Thymus (tissue), 11 donors: ENCODE measurements around the gene PTRH1. TPM values are rescaled to one million over a fixed set of nuclear protein-coding genes. Genes with fewer than 3 reads are reported as not detected.

Source experiments
- DNase-seq, 9 donors: peaks; one replicate each; pipeline ENCODE4 v3.0.0-alpha.2; 2013; ENCODE audit warnings: low spot score in 9 of 9, low read depth in 6 of 9, missing footprints in 1 of 9
- H3K27ac ChIP-seq, 2 donors: one replicate each; pipeline ENCODE4 v1.5.1; 2013; ENCODE audit warnings: control low read depth in 1 of 2, low read depth in 1 of 2, low read length in 1 of 2, mild to moderate bottlenecking in 1 of 2, moderate library complexity in 1 of 2
- H3K27me3 ChIP-seq, 2 donors: one replicate each; pipeline ENCODE4 v1.5.1; 2013; ENCODE audit warnings: low read length in 1 of 2; ENCODE audit not compliant: control insufficient read depth in 2 of 2, insufficient read depth in 1 of 2
- H3K36me3 ChIP-seq, 2 donors: one replicate each; pipeline ENCODE4 v1.5.1; 2013; ENCODE audit warnings: low read length in 1 of 2, mild to moderate bottlenecking in 1 of 2, moderate library complexity in 1 of 2; ENCODE audit not compliant: control insufficient read depth in 2 of 2, insufficient read depth in 2 of 2
- H3K4me1 ChIP-seq, 2 donors: one replicate each; pipeline ENCODE4 v1.5.1; 2013; ENCODE audit warnings: low read length in 2 of 2; ENCODE audit not compliant: control insufficient read depth in 2 of 2, insufficient read depth in 2 of 2
- H3K4me3 ChIP-seq, 2 donors: one replicate each; pipeline ENCODE4 v1.5.1; 2013; ENCODE audit warnings: low read length in 2 of 2, control low read depth in 1 of 2, mild to moderate bottlenecking in 1 of 2
- H3K9me3 ChIP-seq, 2 donors: one replicate each; pipeline ENCODE4 v1.5.1; 2013; ENCODE audit warnings: low read length in 1 of 2, mild to moderate bottlenecking in 1 of 2; ENCODE audit not compliant: control insufficient read depth in 2 of 2, insufficient read depth in 1 of 2
- WGBS: extraction: QIAGEN DNeasy Blood & Tissue Kit; methylation state at CpG from one replicate; pipeline ENCODE4 v1.1.7; 2013; 5-methylcytosine and 5-hydroxymethylcytosine counted together
- polyA plus RNA-seq: library from polyadenylated mRNA; stranded (reverse); fragments of 200-250 nt; gene quantifications from one replicate; pipeline ENCODE4 v1.2.3, GENCODE V29; 2013
- total RNA-seq: library from RNA; stranded (reverse); fragments of 120-200 nt; gene quantifications from one replicate; pipeline ENCODE4 v1.2.4, GENCODE V29; 2013
- donor health status: healthy.

PTRH1 gene
- total and polyA plus RNA-seq, 2 donors: 12.2 to 16.3 TPM

DNA sequence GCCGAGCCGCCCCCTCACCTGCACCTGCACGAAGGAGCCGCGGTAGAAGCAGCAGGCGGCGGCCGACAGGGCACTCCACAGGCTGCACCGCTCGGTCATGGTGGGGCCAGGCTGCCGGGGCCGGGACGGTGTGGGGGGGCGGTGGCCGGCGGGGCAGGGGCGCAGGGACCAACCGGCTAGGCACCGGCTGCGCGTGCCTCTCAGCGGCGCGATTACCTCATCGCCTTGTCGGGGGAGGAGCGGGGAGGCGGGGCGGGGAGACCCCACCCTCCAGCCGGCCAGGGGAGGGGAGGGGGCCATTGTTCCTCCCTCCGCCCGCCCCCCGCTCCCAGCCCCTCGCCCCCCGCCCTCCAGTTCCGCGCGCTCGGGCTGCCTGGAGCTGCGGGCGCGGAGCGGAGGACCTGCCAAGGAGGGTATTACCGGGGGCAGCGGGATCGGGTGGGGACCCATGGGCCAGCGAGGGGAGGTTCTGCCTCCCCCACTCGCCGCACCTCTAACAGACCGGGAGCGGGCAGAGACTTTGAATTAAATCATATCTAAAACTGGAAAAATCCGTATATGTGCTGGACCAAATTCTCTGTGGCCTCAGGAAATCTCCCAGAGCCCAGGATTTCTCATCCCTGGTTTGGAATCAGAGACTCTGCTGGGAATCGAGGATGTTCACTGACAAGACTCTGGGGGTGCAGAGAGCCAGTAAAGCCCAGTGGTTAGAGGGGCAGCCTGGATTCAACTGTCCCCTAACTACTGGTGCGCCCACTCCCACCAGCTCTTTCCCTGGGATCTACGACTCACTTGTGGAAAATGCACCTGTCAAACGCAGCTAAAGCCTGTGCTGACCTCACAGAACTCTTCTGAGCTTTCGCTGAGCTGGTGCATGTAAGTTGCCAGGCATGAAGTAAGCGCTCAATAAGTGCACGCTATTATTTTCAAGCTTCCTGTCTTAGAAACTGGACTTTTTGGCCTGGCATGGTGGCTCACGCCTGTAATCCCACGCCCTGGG, 39.9 kb upstream of the PTRH1 start:
- H3K27me3 ChIP-seq: peaks cover 0 to 9% of the 10 kb centered on the region in 2 donors
- no peak for DNase-seq
- no peaks in the 10 kb centered on the region for H3K9me3 ChIP-seq
- peaks cover 67% of the 10 kb centered on the region in 2 donors for H3K36me3 ChIP-seq
- H3K27ac ChIP-seq: no peak overlapping the region
- no peaks in the 10 kb centered on the region for H3K4me1 ChIP-seq
- no peak overlapping the region for H3K4me3 ChIP-seq
- WGBS: 95% methylated on average over 61 of the region's 61 CpGs

GRCh38 chr9:127754099-127755060, 38.9 kb upstream of the PTRH1 start:
- H3K4me1 ChIP-seq: no peaks in the 10 kb centered on the region

DNA sequence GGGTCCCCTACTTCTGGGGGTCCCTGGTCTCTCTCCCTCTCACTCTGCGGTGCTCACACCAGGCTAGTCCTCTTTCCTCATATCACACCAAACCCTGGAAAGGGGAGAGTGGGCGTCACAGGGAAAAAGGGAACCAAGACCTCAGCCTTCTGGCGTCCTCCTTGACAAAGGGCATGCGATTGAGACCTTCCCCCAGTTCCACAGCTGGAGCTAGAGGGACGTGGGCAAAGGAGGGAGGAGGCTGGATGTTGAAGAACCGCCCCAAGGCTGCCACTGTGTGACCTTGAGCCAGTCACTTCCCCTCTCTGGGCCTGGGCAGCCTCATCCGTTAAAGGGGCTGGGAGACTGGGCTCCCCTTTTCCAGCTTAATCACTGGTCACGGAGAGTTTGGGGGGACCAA, 38.2 kb upstream of the PTRH1 start:
- no peak overlapping the region for H3K27ac ChIP-seq
- H3K27me3 ChIP-seq: peaks cover 0 to 9% of the 10 kb centered on the region in 2 donors
- WGBS: 95% methylated on average over 8 of the region's 8 CpGs
- H3K4me3 ChIP-seq: no peak overlapping the region
- no peaks in the 10 kb centered on the region for H3K4me1 ChIP-seq
- no peak for DNase-seq
- peaks cover 71 to 72% of the 10 kb centered on the region in 2 donors for H3K36me3 ChIP-seq
- H3K9me3 ChIP-seq: no peaks in the 10 kb centered on the region

More at GRCh38 chr9:127754099-127755060, 38.9 kb upstream of the PTRH1 start:
- no peak for DNase-seq
- Histone ChIP-seq H3K27me3 (peaks cover 0 to 9% of the 10 kb centered on the region in 2 donors), H3K9me3 (no peaks in the 10 kb centered on the region), H3K4me3 (no peak overlapping the region), H3K27ac (no peak overlapping the region), H3K36me3 (peaks cover 69 to 71% of the 10 kb centered on the region in 2 donors)
- WGBS: 95% methylated on average over 86 of the region's 86 CpGs

DNA sequence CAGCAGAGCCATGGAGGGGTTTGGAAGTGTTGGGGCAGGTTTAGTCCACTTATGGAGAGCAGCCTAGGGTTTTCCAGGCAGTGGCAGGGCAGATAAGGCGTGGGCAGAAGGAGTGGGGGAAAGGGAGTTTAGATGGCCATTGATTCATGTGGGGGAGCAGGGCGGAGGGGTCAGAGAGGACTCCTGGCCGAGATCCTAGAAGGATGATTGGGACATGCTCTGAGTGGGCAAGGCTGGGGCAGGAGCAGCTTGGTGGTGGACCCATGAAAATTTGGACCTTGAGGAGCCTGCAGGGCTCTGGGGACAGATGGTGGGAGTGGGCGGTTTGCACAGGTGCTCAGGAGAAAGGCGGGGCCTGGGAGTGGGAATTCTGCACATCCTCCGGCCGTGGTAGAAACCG, 37.7 kb upstream of the PTRH1 start:
- Histone ChIP-seq H3K27ac (no peak overlapping the region), H3K9me3 (no peaks in the 10 kb centered on the region), H3K4me1 (no peaks in the 10 kb centered on the region), H3K27me3 (peaks cover 0 to 9% of the 10 kb centered on the region in 2 donors), H3K36me3 (peaks cover 71 to 72% of the 10 kb centered on the region in 2 donors), H3K4me3 (no peak overlapping the region)
- 98% methylated on average over 8 of the region's 8 CpGs for WGBS
- DNase-seq: no peak

- 97% methylated on average over 10 of the region's 10 CpGs for WGBS
- peaks cover 0 to 9% of the 10 kb centered on the region in 2 donors for H3K27me3 ChIP-seq
- H3K4me1 ChIP-seq: peaks cover 0 to 3% of the 10 kb centered on the region in 2 donors
- peaks cover 0 to 2% of the 10 kb centered on the region in 2 donors for H3K9me3 ChIP-seq
- no peak overlapping the region for H3K27ac ChIP-seq
- H3K36me3 ChIP-seq: peaks cover 79 to 84% of the 10 kb centered on the region in 2 donors
- DNase-seq: no peak
- H3K4me3 ChIP-seq: no peak overlapping the region
These were observed 36.0 kb upstream of the PTRH1 start for GRCh38 chr9:127751269-127752054.

- no peak overlapping the region for H3K4me3 ChIP-seq
- H3K36me3 ChIP-seq: peaks cover 86 to 92% of the 10 kb centered on the region in 2 donors
- no peak for DNase-seq
- H3K27ac ChIP-seq: no peak overlapping the region
- WGBS: 98% methylated on average over 26 of the region's 26 CpGs
- no peaks in the 10 kb centered on the region for H3K27me3 ChIP-seq
- H3K4me1 ChIP-seq: peaks cover 0 to 3% of the 10 kb centered on the region in 2 donors
- peaks cover 0 to 2% of the 10 kb centered on the region in 2 donors for H3K9me3 ChIP-seq
These were observed 33.8 kb upstream of the PTRH1 start for GRCh38 chr9:127749090-127749787.

DNA sequence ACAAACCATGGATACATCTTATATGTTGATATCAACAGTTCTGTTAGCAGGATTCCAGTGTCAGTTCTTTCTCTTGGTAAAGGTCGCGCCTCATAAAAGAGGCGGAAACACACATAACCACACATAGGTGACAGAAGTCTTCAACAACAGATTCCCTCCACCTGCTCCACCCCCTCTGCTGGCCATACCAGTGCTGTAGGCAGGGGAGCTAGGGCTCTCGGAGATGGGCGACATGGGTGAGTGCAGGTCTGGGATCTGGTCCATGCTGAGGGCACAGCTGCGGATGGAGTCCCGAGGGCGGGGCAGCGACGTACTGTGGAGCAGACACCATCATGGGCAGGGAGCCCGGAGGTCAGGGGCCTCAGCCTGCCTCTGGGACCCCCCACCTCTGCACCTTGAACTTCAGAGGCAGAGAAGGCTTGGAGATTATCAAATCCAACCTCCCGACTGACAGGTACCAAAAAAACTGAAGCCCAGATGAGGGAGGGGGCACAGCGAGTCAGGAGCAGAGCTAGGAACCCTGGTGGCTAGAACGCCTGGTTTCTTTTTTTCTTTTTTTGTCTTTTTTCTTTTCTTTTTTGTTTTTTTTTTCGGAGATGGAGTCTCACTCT, 31.6 kb upstream of the PTRH1 start:
- no peaks in the 10 kb centered on the region for H3K27me3 ChIP-seq
- no peak overlapping the region for H3K4me3 ChIP-seq
- H3K4me1 ChIP-seq: peaks cover 0 to 3% of the 10 kb centered on the region in 2 donors
- 90% methylated on average over 15 of the region's 15 CpGs for WGBS
- H3K27ac ChIP-seq: no peak overlapping the region
- peaks cover 89 to 91% of the 10 kb centered on the region in 2 donors for H3K36me3 ChIP-seq
- peak in 1 of 9 donors; percentile 37 for DNase-seq
- peaks cover 0 to 2% of the 10 kb centered on the region in 2 donors for H3K9me3 ChIP-seq
